GM18505 (cell line): Measurements from ENCODE around the gene GPC5.

Experiments
- ATAC-seq: cut with Tn5 transposase; IDR thresholded peaks from one replicate; pipeline ENCODE4 v1.9.1; 2021; ENCODE audit not compliant: unreplicated experiment
- POLR2A ChIP-seq: IDR thresholded peaks from 4 replicates; pipeline ENCODE4 v1.6.1; 2011; ENCODE audit warnings: borderline replicate concordance; ENCODE audit not compliant: insufficient read depth, insufficient read length; ENCODE audit errors: extremely low read depth

GPC5 gene

DNA sequence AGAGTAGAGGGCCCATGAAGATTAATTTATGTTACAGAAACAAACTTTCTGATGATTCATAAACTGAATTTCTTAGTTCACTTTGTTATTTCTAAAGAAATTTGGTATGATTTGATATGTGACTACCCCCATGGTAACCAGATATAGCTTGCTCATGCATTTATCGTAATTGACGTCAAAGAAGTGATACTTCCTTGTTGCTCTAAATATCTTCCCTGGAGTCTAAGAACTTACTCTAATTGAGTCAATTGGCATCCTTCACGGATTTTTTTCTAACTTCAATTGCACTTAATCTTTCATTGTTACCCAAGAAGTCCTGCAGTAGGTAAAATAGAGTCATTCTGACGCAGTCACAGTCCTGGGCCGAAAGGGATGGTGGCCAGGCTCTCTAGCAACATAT, 240.9 kb downstream of the GPC5 start:
- ATAC-seq, result no peak
- no peak for TF ChIP-seq POLR2A

DNA sequence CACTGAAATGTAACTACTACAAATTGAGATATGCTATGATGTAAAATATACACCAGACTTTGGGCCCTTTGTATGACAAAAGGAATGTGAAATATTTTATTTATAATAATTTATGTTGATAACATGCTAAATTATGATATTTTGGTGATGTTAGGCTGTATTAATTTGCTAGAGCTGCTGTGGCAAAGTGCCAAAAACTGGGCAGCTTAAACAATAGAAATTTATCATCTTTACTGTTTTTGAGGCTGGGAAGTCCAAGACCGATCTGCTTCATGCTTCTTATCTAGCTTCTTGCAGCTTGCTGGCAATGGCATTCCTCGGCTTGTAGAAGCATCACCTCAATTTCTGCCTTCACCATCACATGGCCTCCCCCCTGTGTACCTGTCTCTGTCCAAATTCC, 245.0 kb downstream of the GPC5 start:
- TF ChIP-seq POLR2A, result no peak
- no peak for ATAC-seq

DNA sequence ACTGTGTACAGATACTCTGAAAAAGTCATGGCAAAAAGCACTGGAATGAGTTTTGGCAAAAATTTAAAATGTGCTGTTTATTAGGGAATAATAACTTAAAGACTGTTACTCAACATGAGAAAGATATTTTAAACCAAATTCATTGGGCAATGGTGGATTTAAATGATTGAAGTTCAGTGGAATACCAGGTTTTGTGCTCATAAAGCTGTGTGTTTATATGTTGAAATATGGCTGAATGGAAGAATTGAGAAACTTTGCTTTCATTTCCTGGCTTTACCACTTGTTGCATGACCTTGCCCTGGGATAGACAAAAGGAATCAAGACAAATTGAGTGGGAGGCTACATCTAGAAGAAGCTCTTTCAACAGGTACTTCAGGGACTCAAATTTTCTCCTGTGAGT, 246.4 kb downstream of the GPC5 start:
- TF ChIP-seq POLR2A, result no peak
- ATAC-seq, result no peak

DNA sequence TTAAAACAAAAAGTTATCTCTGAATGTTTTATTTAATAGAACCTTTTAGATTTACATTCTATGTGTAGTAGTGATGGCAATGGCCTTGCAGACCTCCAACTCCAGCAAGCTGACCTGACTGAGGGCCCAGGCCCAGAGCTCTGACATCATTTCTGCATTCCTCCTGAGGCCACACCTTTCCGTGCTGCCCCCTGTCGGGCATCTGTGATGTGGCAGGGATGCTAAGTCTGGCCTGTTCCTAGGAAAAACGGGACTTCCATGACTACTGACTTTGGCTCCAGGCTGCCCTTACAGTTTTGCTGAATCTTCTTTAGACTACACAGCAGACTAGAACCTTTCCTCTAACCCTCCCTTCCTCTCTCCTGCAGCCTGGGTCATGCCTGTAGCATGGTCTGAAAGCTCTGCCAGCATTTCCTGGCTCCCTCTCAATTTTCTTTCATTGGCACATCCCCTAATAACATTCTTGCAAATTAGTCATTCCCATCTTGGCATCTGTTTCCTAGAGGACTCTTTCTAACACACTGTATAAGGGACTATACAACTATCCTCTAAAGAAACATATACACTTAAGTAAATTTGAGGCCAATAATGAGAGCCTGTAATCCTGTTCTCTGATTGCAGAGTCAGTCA, 249.1 kb downstream of the GPC5 start:
- no peak for ATAC-seq
- TF ChIP-seq POLR2A, result no peak

DNA sequence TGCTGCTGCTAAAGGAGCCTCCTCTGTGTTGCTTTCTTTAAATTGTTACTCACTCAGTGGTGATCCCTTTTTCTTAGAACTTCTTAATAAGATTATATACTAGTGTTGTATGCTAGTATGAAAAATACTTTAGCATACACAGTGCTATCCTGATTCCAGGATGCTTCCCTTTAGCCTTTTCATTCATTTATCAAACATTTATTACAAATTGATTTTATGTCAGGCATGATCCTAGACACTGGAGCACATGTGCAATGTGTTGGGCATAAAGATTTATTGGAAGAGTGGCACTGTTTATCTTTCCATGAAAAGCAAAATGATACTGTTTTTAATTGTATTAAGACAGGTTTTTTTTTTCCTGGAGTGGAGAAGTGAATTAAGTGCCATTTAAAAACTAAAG, 249.6 kb downstream of the GPC5 start:
- ATAC-seq, result no peak

DNA sequence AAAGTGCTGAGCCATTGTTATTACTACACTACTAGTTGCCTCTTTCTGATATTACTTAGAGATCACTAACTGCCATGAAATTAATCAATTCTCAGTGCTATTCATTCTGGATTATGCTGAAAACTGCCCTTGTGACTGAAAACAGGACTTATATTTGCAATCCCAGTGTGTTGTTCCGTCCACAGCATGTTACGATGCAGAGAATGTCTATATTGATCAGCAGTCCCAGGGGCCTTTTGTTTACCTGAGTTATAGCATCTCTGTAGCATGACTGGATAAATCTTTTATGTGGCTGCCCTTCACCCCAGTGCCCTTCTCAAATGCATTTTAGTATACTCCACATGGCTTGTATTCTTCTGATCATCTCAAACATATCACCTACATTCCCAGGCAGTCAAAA, 251.0 kb downstream of the GPC5 start:
- no peak for ATAC-seq
- no peak for TF ChIP-seq POLR2A

More for the DNA sequence above, 249.6 kb downstream of the GPC5 start:
- TF ChIP-seq POLR2A, result no peak

DNA sequence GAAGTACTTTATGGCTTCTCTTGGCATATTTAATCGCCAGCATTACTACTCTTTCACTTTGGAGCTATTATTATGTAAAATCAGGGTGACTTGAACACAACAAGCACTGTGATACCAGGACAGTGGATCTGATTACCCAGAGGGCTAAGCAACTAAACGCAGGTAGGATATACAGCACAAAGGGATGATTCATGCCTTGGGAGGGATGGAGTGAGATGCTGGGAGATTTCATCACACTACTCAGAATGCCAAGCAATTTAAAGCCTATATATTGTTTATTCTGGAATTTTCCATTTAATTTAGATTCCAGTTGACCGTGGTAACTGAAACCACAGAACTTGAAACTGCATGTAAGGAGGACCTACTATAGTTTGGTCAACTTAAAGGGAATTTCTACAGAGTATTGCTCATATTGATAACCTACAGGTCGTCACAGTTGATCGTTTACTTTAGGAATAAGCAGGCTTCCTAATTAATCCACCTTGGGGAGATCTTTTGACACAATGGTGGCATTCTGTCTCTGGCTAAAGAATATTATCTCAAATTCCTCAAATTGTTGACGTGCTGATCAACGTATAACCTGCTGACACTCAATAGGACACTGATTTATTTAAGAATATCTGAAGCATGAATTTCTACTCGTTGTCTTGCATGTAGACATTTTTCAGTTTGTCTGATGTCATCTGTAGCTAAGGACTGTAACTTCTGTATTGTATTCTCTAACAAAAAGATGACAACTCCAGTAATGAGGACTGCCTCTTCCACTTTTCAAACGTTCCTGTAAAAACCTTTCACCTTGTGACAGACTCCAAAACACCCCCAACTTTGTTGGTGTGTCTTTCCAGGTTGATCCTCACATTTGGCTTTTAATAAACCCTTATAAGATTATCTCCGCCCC, 254.2 kb downstream of the GPC5 start:
- ATAC-seq, result no peak
- TF ChIP-seq POLR2A, result no peak

DNA sequence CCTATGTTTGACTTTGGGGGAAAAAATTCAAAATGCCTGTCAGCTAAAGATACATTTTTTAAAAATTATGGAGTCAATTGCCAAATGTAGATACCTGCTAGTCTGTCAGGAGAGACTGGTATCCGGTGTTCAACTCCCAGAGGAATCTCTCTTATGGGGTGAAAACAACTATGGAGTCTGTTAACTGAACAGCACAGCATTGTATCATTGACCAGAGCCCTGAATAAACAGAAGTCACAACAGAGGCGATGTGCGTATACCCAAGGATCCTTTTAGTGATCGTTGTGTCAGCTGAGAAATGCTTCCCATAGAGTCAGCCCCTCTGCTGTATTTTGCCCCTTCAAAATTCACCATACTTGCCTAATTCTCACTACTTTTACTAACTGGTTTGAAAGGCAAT, 257.3 kb downstream of the GPC5 start:
- no peak for TF ChIP-seq POLR2A
- no peak for ATAC-seq

DNA sequence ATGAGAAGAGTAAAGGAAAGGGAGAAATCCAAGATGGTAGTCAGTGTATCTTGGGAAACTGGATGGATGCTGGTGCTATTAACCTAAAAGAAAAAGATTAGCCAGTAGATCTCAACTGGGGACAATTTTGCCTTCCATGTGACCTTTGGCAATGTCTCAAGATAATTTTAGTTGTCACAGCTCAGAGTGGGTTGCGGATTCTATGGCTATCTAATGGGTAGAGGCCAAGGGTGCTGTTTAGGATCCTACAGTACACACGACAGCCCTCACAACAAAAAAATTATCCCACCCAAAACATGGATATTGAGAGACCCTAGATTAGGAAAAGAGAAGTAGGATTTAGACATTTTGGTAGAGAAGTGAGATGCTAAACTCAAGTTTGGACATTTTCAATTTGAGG, 258.9 kb downstream of the GPC5 start:
- no peak for ATAC-seq
- TF ChIP-seq POLR2A, result no peak

DNA sequence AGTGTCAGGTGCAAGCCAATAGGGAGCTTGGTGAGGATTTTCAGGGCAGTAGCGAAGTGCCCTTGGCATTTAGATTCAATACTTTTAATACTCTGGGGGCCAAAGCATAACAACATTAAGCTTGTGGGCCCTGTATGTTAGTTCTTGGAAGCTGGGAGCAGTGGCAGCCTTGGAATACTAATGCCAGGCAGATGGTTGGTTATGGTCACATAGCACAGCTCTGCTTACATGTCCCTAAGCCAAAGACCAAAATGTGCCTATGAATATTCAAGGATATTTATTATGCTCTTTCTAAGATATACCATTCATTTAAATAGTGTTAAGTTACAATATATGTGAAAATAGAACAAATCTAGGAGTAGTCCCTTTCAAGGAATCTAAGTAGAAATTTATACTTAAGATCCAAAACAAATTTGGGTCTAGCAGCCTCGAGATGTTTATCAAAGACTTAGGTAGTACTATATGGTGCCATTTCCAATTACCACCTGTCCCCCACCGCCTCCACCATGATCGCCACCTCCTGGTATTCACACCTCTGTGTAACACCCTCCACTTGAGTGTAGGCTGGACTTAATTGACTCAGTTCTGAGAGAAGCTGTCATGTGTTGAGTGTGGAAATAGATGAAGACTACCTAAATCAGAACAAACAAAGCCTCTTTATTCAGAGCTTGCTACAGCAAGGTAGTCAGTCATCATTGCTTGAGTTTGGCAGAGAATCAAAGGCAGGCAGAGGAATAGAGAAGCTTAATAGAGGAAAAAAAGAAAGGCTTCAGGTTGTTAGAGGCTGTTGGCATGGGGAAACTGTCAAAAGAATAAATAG, 261.0 kb downstream of the GPC5 start:
- no peak for TF ChIP-seq POLR2A
- no peak for ATAC-seq

DNA sequence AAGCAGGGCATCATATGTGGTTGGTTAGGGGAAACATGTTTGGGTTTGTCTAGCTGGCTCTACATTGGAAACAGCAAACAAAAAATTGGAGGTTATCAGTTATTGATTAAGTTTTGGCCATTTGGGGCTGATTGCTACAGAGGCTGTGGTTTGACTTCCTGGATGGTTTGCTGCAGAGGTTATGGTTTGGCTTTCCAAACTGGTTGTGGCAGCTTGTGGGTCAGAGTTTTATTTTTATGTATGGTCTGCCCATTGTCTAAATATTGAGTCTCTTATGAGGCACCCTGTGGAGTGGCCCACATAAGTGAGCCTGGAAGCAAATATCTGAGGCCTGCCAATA, 261.6 kb downstream of the GPC5 start:
- no peak for ATAC-seq
- no peak for TF ChIP-seq POLR2A

DNA sequence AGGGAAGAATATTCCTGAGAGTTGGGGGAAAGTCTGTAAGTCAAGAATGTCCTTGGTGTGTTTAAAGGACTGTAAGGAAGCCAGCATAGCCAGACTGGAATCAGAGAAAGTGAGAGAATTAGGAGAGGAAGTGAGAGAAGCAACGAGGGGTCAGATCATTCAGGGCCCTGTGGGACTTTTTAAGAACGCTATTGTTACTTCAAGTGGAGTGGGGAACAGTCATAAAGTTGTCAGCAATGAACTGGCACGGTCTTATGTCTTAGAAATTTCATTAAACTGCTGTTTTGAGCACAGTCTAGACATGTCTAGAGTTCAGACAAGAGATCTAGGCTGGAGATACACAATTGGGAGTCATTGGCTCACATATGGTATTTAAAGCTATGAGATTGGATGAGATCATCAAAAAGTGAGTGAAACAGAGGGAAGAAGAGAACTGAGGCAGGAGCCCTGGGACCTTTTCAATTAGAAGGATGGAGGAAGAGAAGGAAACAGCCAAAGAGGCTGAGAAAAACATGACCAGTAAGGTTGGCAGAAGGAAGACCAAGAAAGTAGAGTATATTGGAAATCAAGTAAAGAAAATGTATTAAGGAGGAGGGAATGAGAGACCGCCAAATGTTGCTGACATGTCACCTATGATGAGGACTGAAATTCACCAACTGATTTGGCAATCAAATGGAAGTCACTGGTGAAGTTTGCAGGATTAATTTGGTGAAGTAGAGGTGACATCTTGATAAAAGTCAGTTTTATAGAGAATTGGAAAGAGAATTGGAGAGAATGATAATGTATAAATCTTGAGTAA, 263.5 kb downstream of the GPC5 start:
- peak; percentile 77 for ATAC-seq
- TF ChIP-seq POLR2A, result no peak

DNA sequence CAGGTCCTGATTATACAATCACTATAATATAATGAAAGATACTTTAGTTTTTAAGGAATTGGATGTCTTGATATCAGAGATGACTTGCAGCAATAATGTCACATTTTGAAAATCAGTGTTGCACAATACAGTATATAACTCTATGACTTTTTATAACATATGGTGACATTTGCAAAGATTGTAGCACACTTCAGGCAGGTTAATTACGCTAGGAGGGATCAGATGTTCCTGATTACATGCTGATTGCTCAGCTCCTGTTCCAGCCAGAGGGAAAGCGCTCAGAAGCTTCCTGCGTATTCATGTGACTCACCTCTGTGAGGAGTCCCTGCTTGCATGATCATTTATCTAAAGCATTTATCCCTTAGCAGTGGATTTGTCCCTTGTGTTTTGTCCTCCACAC, 265.6 kb downstream of the GPC5 start:
- no peak for TF ChIP-seq POLR2A
- no peak for ATAC-seq
